Measurements from ENCODE around the gene SEC62.

DNA sequence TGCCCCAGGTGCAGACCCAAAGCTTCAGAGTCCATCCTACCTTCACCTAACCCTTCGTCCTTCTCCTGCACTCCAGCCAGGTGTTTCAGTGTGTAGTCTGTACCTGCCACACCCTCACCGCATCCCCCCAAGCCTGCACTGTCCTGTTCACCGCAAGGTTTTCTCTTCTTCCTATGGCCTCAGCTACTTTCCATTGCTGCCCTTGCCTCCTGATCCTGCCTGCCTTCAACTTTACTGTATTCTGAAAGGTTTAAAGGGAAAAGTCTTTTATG is 80.5 kb downstream of the SEC62 start:
- TF ChIP-seq CTBP1 (IDR thresholded peaks at IDR 0.05; ENCODE audit: borderline replicate concordance): no peak
- TF ChIP-seq FOXM1 (IDR thresholded peaks at IDR 0.05; ENCODE audit: borderline replicate concordance): no peak
- no peak for TF ChIP-seq L3MBTL2 (conservative IDR thresholded peaks at IDR 0.05)
- no peak for TF ChIP-seq TARDBP (IDR thresholded peaks at IDR 0.05)
- no peak for TF ChIP-seq ZNF384 (IDR thresholded peaks at IDR 0.05)
- TF ChIP-seq SP1 (IDR thresholded peaks at IDR 0.05): no peak
- no peak for TF ChIP-seq BHLHE40 (IDR thresholded peaks at IDR 0.05; ENCODE audit: borderline replicate concordance)
- no peak for TF ChIP-seq ELF4 (IDR thresholded peaks at IDR 0.05)
